Epithelial cell of proximal tubule (primary cell): ENCODE results near the gene NUDT14. TPM values are rescaled to one million over a fixed set of nuclear protein-coding genes. Genes with fewer than 3 reads are reported as not detected.

Experiments used
- DNase-seq: peaks from one replicate; pipeline ENCODE4 v3.0.0-alpha.2; 2011; ENCODE audit warnings: low read depth
- H3K4me3 ChIP-seq: 2 replicates; pipeline ENCODE4 v1.5.1; 2011; ENCODE audit warnings: low read depth, mild to moderate bottlenecking, low read length
- CTCF ChIP-seq: conservative IDR thresholded peaks from 2 replicates; pipeline ENCODE4 v1.5.1; 2012; ENCODE audit warnings: low read depth, mild to moderate bottlenecking, low read length
- total RNA-seq: library from RNA; depleted of rRNA; stranded (reverse); fragments of >200 nt; gene quantifications from 2 replicates; pipeline ENCODE4 v1.2.3, GENCODE V29; 2015

The NUDT14 gene
- total RNA-seq, 1 donor from 2014 or later: 30.2 TPM

DNA sequence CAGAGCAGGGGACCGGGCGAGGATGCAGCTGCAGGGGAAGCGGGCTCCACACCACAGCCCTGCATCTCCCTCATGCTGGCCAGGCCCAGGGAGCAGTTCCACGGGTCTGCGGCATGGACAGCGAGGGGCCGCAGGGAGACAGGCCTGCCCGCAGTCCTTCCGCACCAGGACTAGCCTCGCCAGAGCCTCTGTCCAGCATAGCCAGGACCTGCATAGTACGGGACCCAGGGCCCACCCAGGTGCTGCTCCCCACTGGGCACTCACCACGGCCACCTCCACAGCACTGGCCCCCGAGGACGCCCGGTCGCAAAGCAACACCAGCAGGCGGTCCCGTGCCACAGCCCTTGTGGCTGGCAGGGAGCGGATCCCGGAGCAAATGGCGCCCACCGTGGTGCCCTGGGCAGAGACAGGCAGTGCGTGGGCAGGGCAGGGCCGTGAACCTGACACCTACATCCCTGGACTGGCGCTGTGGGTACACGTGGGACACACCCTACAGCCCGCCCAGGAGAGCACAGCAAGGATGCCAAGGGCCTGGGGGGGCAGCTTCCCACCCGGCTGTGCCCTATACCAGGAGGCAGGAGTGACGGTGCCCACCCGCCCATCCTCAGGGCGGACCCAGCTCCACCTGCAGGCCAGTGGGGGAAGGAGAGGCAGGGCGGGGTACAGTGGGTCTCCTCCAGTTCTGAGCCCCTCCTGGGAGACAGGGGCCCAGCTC is 36.3 kb downstream of the NUDT14 start:
- no peak overlapping the region for H3K4me3 ChIP-seq
- no peak for DNase-seq
- TF ChIP-seq CTCF: peak; percentile 7

GRCh38 chr14:105144026-105144665 is 37.0 kb downstream of the NUDT14 start:
- TF ChIP-seq CTCF: no peak
- no peak for DNase-seq
- H3K4me3 ChIP-seq: no peak overlapping the region

DNA sequence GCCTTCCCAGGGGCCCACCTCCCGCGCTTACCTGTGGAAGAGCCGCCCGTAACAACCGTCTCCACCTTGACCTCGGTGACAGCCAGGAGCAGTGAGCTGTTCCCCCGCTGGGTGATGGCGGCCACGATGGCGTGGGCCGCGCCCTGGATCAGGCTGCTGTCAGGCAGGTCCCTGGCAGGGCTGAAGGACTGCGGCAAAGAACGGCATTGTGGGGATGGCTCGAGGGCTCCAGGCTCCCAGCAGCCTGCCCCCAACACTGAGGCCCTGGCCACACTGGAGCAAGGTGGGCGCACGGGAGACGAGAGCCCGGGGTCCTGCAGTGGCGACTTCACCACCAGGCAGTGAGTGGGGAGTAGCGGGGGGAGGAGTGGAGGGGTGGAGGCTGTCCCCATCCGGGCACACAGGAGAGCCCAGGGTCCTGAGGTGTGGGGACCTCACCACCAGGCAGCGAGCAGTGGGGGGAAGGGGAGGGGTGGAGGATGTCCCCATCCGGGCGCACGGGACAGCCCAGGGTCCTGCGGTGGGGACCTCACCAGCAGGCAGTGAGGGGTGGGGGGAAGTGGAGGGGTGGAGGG is 37.6 kb downstream of the NUDT14 start:
- no peak overlapping the region for H3K4me3 ChIP-seq
- TF ChIP-seq CTCF: no peak
- DNase-seq: no peak

- no peak overlapping the region for H3K4me3 ChIP-seq
- DNase-seq: no peak
- TF ChIP-seq CTCF: no peak
Observed at GRCh38 chr14:105142651-105143450, 38.3 kb downstream of the NUDT14 start.

DNA sequence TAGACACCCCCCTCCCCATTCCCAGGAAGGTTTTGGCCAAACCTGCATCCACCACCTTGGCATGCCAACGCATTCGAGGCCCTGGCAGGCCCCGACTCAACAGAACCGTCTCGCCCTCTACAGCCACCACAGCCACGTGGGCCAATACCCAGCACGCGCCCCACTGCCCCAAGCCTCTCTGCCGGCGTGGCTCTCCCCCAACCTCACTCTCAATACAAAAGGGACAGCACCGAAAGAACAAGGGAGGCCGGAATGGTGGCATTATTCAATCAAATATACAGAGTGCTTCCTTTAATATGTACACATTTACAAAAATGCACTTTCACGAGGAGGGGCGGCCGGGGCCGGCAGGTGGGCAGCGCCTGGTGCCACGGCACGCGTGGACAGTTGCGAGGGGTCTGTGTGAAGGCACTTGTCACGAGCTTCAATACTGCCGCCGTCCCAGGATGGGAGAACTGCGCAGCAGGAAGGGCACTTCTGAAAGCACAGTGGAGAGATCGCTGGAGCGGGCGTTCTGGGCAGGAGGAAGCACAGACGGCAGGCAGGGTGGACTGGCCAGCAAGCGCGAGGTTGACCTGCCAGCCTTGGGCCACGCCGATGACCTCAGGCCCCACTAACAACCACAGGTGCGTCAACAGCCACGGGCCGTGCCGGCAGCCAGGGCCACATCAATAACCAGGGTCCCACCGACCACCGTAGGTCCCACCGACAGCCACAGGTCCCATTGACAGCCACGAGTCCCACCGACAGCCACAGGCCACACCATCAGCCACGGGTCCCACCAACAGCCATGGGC is 39.4 kb downstream of the NUDT14 start:
- no peak for TF ChIP-seq CTCF
- no peak for DNase-seq
- H3K4me3 ChIP-seq: no peak overlapping the region

DNA sequence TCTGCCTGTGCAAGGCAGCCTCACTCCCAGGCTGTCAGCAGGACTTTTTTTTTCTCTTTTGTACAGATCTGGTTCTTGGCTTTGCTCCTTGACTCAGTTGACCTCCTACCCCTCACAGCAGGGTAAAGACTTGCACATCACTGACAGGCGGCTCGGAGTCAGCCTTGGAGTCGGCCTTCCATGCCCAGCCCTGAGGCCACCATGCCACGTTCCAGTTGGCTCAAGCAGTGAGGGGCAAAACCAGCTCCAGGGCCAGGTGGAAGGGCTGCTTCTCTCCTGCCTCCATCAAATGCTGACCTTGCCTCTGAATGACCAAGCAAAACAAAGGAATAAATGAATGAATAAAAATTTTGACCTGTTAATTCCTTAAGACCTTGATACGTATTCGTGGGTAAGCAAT is 40.1 kb downstream of the NUDT14 start:
- TF ChIP-seq CTCF: no peak
- DNase-seq: no peak
- no peak overlapping the region for H3K4me3 ChIP-seq
